ENCODE data around the gene MAP3K19. TPM values are rescaled to one million over a fixed set of nuclear protein-coding genes. Genes with fewer than 3 reads are reported as not detected.

MAP3K19 gene
- polyA plus RNA-seq, 1 donor (not counting 4 experiments of a cell fraction or from before 2014, with no cell fraction given) = not detected

- Histone ChIP-seq H3K4me3 (ENCODE audit: control insufficient read depth in 2 of 3, extremely low read depth in 1 of 3, insufficient read depth in 2 of 3, low read depth in 1 of 3, low read length in 3 of 3) (no peak overlapping the region), H3K9me1 (ENCODE audit: control insufficient read depth, extremely low read depth, insufficient read depth, low read length) (no peaks in the 10 kb centered on the region), H3K4me2 (ENCODE audit: control insufficient read depth, extremely low read depth, insufficient read depth, low read depth, low read length) (no peak overlapping the region), H3K27ac (ENCODE audit: control insufficient read depth, insufficient read depth, low read length) (no peak overlapping the region), H4K20me1 (ENCODE audit: control insufficient read depth, extremely low read depth, insufficient read depth, low read length) (no peaks in the 10 kb centered on the region), H3K27me3 (ENCODE audit: control insufficient read depth, extremely low read depth, insufficient read depth, low read length) (peaks cover 4% of the 10 kb centered on the region), H2AFZ (ENCODE audit: control insufficient read depth, low read length) (no peak overlapping the region), H3K9ac (ENCODE audit: control insufficient read depth, extremely low read depth, insufficient read depth, low read length) (no peak overlapping the region), H3K36me3 (ENCODE audit: control insufficient read depth in 2 of 2, extremely low read depth in 1 of 2, insufficient read depth in 2 of 2, low read length in 2 of 2) (no peaks in the 10 kb centered on the region), H3K4me1 (ENCODE audit: control insufficient read depth, extremely low read depth, insufficient read depth, low read length) (no peaks in the 10 kb centered on the region), H3K79me2 (ENCODE audit: control insufficient read depth, insufficient read depth, low read length) (no peaks in the 10 kb centered on the region), H3K9me3 (ENCODE audit: control insufficient read depth, low read depth, low read length) (no peaks in the 10 kb centered on the region)
- TF ChIP-seq EZH2 (IDR thresholded peaks at IDR 0.05; ENCODE audit: low read length) (no peak), CTCF (optimal IDR thresholded peaks at IDR 0.05 in 1 of 3, IDR thresholded peaks at IDR 0.05 in 1 of 3, conservative IDR thresholded peaks at IDR 0.05 in 1 of 3; ENCODE audit: extremely low read depth in 1 of 3, insufficient read depth in 2 of 3, low read length in 3 of 3) (no peak)
- FAIRE-seq = no peak
- dilution Hi-C loops (cut with MboI; ENCODE audit: extremely low pct_ligation_motif_present, low sequenced_read_pairs) = no loop called here
- no peak for DNase-seq (ENCODE audit: low read depth, low spot score)
These were observed 41.5 kb downstream of the MAP3K19 start for GRCh38 chr2:135005753-135006152.

- no peak overlapping the region for H3K9ac ChIP-seq (ENCODE audit: control insufficient read depth, extremely low read depth, insufficient read depth, low read length)
- no peaks in the 10 kb centered on the region for H3K4me1 ChIP-seq (ENCODE audit: control insufficient read depth, extremely low read depth, insufficient read depth, low read length)
- no peak for TF ChIP-seq EZH2 (IDR thresholded peaks at IDR 0.05; ENCODE audit: low read length)
- TF ChIP-seq CTCF (optimal IDR thresholded peaks at IDR 0.05 in 1 of 3, IDR thresholded peaks at IDR 0.05 in 1 of 3, conservative IDR thresholded peaks at IDR 0.05 in 1 of 3; ENCODE audit: extremely low read depth in 1 of 3, insufficient read depth in 2 of 3, low read length in 3 of 3) = peak; percentile 93 to 96 (median 94)
- FAIRE-seq (peak; percentile 83), DNase-seq (ENCODE audit: low read depth, low spot score) (no peak)
- H3K4me2 ChIP-seq (ENCODE audit: control insufficient read depth, extremely low read depth, insufficient read depth, low read depth, low read length) = peak overlapping the region; percentile 38
- no peaks in the 10 kb centered on the region for H3K79me2 ChIP-seq (ENCODE audit: control insufficient read depth, insufficient read depth, low read length)
- no peaks in the 10 kb centered on the region for H3K9me3 ChIP-seq (ENCODE audit: control insufficient read depth, low read depth, low read length)
- H2AFZ ChIP-seq (ENCODE audit: control insufficient read depth, low read length) = peak overlapping the region; percentile 14
- no peak overlapping the region for H3K4me3 ChIP-seq (ENCODE audit: control insufficient read depth in 2 of 3, extremely low read depth in 1 of 3, insufficient read depth in 2 of 3, low read depth in 1 of 3, low read length in 3 of 3)
- H3K27ac ChIP-seq (ENCODE audit: control insufficient read depth, insufficient read depth, low read length) = no peak overlapping the region
- peaks cover 4% of the 10 kb centered on the region for H3K27me3 ChIP-seq (ENCODE audit: control insufficient read depth, extremely low read depth, insufficient read depth, low read length)
- H3K36me3 ChIP-seq (ENCODE audit: control insufficient read depth in 2 of 2, extremely low read depth in 1 of 2, insufficient read depth in 2 of 2, low read length in 2 of 2) = no peaks in the 10 kb centered on the region
- no peaks in the 10 kb centered on the region for H4K20me1 ChIP-seq (ENCODE audit: control insufficient read depth, extremely low read depth, insufficient read depth, low read length)
- H3K9me1 ChIP-seq (ENCODE audit: control insufficient read depth, extremely low read depth, insufficient read depth, low read length) = no peaks in the 10 kb centered on the region
- dilution Hi-C loops (cut with MboI; ENCODE audit: extremely low pct_ligation_motif_present, low sequenced_read_pairs) = no loop called here
These were observed 43.1 kb downstream of the MAP3K19 start for GRCh38 chr2:135004005-135004746.
